GM12892 (cell line): ENCODE results near the gene TSC22D4.

Experiments used
- POLR2A ChIP-seq: IDR thresholded peaks from 2 replicates; pipeline ENCODE4 v1.6.1; 2011; ENCODE audit warnings: low read depth, low read length, control low read depth
- TAF1 ChIP-seq: IDR thresholded peaks from 2 replicates; pipeline ENCODE4 v1.6.1; 2011; ENCODE audit warnings: low read depth, mild to moderate bottlenecking, control low read depth, low read length, borderline replicate concordance

- TF ChIP-seq TAF1 (no peak), POLR2A (no peak)
Observed at GRCh38 chr7:100452513-100452912, 26.5 kb downstream of the TSC22D4 start.
